HUES48 (cell line): Measurements from ENCODE around the gene LETM1.

Source experiments
- H3K27ac ChIP-seq: one replicate; pipeline ENCODE4 v1.7.0; 2013; ENCODE audit warnings: low read depth, low read length, inconsistent platforms
- H3K27me3 ChIP-seq: 2 replicates; pipeline ENCODE4 v1.6.1; 2013; ENCODE audit warnings: mild to moderate bottlenecking, low read length; ENCODE audit not compliant: control insufficient read depth, insufficient read depth
- H3K36me3 ChIP-seq: 2 replicates; pipeline ENCODE4 v1.6.1; 2013; ENCODE audit warnings: low read length; ENCODE audit not compliant: control insufficient read depth, insufficient read depth
- H3K4me1 ChIP-seq: 2 replicates; pipeline ENCODE4 v1.6.1; 2013; ENCODE audit warnings: mild to moderate bottlenecking, low read length; ENCODE audit not compliant: control insufficient read depth, insufficient read depth
- H3K4me3 ChIP-seq: 2 replicates; pipeline ENCODE4 v1.5.1; 2013; ENCODE audit warnings: mild to moderate bottlenecking, low read depth, low read length
- H3K9ac ChIP-seq: 2 replicates; pipeline ENCODE4 v1.6.1; 2013; ENCODE audit warnings: mild to moderate bottlenecking, low read depth, low read length, moderate library complexity
- H3K9me3 ChIP-seq: 2 replicates; pipeline ENCODE4 v1.6.1; 2013; ENCODE audit warnings: low read length; ENCODE audit not compliant: control insufficient read depth, insufficient read depth

The LETM1 gene

DNA sequence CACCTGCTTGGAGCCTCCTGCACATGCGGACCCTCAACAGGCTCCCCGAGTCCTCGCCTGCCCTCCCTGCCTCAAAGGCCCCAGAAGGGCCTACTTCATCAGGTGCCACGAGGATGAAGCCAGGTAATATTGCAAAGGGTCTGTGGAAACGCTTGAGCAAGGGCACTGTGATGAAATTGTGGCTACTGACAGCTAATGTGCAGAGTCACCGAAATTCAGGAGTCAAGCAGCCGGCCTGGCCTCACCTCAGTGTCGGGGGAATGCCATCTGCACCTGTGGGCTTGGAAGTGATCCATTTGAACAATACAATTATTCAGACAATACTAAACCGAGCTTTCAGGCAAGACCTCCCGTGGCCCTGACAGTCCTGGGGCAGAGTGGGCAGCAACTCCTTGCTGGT, 66.0 kb downstream of the LETM1 start:
- Histone ChIP-seq H3K9me3 (no peaks in the 10 kb centered on the region), H3K27me3 (peaks cover 36% of the 10 kb centered on the region), H3K9ac (no peak overlapping the region), H3K36me3 (no peaks in the 10 kb centered on the region), H3K27ac (no peak overlapping the region), H3K4me3 (no peak overlapping the region), H3K4me1 (peaks cover 3% of the 10 kb centered on the region; the same call in 1 of the 2 replicates)

DNA sequence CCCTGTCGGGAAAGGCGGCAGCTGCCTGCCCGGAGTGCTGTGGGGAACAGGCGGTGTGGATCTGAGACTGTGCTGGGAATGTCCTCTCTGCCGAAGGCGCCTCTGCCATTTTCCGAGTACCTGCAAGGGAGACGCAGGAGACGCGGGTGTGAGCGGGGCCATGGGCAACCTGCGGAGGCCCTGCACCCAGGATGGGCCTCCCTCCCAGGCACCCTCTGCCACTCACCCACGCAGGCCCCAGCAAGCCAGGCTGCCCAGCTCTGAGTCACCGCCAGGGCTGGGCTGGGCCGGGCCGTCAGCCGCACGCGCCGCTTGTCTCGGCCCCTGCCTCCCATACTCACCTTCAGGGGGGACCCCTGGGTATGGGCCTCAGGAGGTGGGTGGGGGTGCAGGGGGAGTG, 66.4 kb downstream of the LETM1 start:
- Histone ChIP-seq H3K27me3 (peaks cover 34% of the 10 kb centered on the region), H3K4me3 (no peak overlapping the region), H3K36me3 (no peaks in the 10 kb centered on the region), H3K9ac (no peak overlapping the region), H3K9me3 (no peaks in the 10 kb centered on the region), H3K27ac (no peak overlapping the region), H3K4me1 (peaks cover 3% of the 10 kb centered on the region; the same call in 1 of the 2 replicates)

DNA sequence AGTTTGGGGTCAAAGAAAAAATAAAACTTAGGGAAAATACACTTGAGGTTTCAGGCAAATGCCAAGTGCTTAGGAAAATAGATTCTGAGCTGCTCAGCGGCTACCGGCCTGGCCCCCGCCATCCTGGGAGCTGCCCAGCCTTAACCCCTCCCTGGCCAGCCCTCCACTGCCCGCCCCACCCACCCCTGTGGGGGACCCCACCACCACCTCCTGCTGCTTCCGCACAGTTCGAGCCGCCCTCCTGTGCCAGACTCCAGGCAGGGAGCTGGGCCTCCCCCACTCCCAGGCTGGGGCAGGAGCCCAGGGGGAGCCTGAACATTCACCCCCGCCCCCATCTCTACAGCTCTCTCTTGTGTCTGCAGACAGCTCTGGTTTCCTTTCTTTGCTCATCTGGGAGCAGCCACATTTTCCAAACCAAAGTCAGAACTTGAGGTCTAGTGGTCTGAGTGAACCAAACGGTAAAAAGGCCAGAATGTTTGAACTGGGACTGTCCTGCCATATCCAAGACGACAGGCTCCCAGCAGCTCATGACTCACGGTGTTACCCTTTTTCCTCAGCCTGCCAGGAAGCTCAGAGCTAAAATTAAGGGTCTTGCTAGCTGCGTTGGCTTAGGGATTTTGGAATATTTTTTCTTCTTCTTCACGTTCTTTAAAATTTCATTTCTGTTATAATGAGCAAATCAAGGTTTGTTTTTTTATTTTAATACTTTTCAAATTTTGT, 67.5 kb downstream of the LETM1 start:
- H3K27me3 ChIP-seq = peaks cover 25% of the 10 kb centered on the region
- H3K36me3 ChIP-seq = no peaks in the 10 kb centered on the region
- peaks cover 3% of the 10 kb centered on the region; the same call in 1 of the 2 replicates for H3K4me1 ChIP-seq
- H3K27ac ChIP-seq = no peak overlapping the region
- H3K9me3 ChIP-seq = no peaks in the 10 kb centered on the region
- no peak overlapping the region for H3K4me3 ChIP-seq
- no peak overlapping the region for H3K9ac ChIP-seq

DNA sequence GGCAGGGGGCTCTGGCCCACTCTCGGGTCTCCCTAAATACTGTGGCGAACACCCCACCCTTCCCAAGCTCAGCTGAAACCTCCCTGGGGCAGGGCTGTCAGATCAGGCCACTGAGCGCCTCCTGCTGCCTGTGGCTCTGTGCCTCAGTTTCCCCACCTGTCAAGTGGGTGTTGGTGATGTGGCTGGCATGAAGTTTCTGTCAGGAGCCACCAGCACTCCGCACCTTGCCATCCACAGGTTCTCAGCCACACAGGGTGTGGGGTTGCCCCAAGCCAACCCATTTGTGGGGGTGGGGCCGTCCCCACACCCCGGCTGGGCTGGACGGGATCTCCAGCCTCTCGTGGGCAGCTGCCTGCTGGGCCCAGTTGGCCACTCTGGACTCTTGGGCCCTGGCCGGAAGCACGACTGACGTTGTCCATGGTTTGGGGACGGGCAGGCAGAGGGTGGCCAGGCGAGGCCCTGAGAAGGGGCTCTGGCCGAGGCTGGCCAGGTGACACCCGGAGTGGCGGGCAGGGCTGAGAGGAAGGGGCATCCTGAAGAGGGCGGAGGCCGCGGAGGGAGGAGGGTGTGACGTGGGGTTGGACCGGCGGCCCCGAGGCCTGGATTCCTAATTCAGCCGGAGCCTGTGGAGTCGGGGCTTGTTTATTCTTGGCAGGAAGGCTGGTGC, 68.4 kb downstream of the LETM1 start:
- H3K27me3 ChIP-seq = peaks cover 23% of the 10 kb centered on the region
- no peak overlapping the region for H3K27ac ChIP-seq

DNA sequence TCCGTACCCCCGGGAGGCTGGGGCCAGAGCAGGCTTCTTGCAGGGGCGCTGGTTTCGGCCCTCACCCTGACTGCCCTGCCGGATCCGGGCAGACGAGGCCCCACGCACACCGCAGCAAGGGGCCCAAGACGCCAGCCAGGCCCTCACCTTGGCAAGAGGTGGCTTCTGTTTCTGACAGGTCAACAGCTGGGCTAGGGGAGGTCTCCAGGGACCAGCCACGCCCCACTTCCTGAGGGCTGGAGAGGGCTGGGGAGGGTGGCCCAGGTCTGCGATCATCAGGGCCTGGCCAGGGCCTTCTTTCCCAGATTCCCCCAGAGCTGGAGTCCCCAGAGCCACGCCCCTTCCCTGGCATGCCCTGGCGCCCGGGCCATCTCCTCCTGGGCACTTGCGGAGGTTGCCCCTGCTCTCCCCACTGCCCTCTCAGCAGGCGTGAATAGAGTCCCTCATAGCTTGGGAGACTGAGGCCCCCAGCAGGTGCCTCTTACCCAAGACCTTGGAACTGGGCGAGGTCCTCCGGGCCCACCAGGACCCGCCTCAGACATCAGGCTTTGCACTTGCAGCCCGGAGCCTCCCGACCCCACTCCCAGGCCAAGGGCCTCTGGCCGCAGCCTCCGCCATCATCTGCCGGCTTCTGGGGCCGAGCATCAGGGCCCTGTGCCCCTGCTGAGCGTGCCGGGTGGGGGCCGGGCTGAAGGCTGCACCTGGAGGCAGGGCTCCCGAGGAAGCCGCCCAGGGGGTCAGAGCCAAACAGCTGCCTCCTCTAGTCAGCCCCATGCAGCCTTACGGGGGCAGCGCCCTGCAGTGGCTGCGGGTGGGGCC, 69.2 kb downstream of the LETM1 start:
- Histone ChIP-seq H3K4me1 (no peaks in the 10 kb centered on the region), H3K9ac (no peak overlapping the region), H3K36me3 (no peaks in the 10 kb centered on the region), H3K4me3 (no peak overlapping the region), H3K9me3 (no peaks in the 10 kb centered on the region), H3K27ac (no peak overlapping the region), H3K27me3 (peaks cover 15% of the 10 kb centered on the region)

More for the DNA sequence above, 68.4 kb downstream of the LETM1 start:
- Histone ChIP-seq H3K36me3 (no peaks in the 10 kb centered on the region), H3K9me3 (no peaks in the 10 kb centered on the region), H3K4me1 (peaks cover 2% of the 10 kb centered on the region; the same call in 1 of the 2 replicates), H3K9ac (no peak overlapping the region), H3K4me3 (no peak overlapping the region)

DNA sequence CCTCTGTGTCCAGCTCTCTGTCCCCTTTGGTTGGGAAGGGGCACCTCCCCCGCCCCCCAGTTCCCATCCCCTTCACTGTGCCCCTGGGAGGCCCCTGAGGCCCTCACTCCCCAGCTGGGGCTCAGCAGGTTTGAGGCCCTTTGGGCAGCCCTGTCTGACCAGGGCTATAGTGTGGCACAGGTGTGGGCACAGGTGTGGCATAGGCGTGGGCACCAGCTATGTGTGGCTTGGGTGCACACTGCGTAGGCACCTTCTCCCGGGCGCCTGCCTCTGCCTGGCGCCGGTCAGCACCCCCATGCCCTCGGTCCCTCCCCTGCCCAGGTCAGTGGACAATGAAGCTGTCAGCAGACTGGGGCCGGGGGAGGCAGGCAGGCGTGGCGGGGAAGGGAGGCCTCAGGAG, 70.4 kb downstream of the LETM1 start:
- Histone ChIP-seq H3K4me1 (no peaks in the 10 kb centered on the region), H3K27ac (no peak overlapping the region), H3K9me3 (no peaks in the 10 kb centered on the region), H3K36me3 (no peaks in the 10 kb centered on the region), H3K27me3 (peaks cover 3% of the 10 kb centered on the region), H3K4me3 (no peak overlapping the region), H3K9ac (no peak overlapping the region)

DNA sequence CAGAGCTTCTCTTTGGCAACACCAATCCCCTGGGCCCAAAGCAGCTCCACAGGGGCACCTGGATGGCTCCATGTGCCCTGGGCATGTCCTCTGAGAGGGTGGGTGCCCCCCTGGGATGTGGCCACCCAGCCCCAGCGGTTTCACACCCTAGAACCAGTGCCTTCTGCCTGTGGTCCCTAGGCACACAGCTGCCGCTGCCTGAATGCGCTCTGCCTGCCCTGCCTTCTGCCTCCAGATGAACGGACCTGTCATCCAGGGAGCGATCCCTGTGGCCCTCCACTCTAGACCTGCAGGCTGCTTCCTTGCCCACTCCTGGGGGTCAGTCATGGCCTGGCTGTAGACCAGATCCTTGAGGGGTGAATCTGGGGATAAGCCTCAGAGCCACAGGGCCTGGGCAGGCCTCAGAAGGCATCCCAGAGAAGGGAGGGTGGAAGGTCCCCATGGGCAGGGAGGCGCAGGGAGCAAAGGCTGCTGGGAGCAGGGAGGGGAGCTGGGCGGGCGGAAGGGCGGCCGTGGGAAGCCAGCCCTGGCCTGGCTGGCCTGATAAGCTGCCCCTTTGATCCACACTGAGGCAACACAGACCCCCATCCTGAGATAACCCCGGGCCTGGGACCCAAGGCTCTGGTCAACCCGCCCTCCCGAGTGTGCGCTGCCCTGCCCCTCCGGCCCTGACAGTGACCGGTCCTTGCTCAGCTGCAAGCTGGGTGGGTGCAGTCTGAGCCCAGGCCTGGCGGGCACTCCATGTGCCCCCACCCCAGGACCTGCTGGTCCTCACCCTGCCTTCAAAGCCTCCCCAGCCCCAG, 71.0 kb downstream of the LETM1 start:
- Histone ChIP-seq H3K9me3 (no peaks in the 10 kb centered on the region), H3K9ac (no peak overlapping the region), H3K4me3 (no peak overlapping the region), H3K4me1 (no peaks in the 10 kb centered on the region), H3K36me3 (no peaks in the 10 kb centered on the region), H3K27me3 (no peaks in the 10 kb centered on the region; the same call in 1 of the 2 replicates), H3K27ac (no peak overlapping the region)

DNA sequence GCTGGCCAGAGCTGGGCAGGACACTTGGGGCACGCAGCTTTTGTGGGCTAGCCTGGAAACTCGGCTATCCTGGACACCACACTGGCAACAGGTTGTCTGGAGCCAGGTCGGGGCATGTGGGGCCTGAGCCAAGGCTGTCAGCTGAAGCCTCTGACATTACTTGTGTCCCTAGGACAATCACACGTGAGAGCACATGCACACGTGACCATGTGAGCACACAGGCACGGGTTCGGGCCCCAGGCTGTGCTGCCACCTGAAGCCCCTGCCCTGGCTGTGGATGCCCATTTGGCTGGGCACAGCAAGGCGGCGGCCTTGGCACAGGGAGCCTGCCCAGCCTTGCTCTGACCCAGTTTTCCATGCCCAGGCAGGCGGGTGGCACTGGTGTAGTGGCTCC, 71.6 kb downstream of the LETM1 start:
- Histone ChIP-seq H3K4me1 (peaks cover 4% of the 10 kb centered on the region; the same call in 1 of the 2 replicates), H3K27ac (no peak overlapping the region)

DNA sequence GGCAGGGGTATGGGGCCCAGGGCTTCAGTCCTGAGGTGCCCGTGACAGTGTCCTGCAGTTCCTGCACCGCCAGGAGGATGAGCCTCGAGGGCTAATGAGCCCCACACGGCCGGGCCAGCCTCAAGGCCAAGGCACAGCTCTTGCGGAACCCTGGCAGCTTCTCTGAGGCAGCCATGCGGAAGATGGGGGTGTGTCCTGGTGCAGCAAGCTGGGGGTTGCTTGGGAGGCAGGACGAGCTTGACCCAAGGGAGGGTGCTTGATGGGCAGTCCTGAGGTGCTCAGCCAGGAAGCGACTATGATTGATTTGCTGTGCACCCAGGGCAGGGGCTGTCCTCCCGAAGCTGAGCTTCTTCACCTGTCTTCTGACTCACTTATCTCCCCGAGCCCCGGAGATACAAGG, 72.0 kb downstream of the LETM1 start:
- H3K36me3 ChIP-seq = no peaks in the 10 kb centered on the region
- no peak overlapping the region for H3K9ac ChIP-seq
- no peak overlapping the region for H3K4me3 ChIP-seq
- peaks cover 5% of the 10 kb centered on the region; the same call in 1 of the 2 replicates for H3K4me1 ChIP-seq
- no peak overlapping the region for H3K27ac ChIP-seq
- no peaks in the 10 kb centered on the region; the same call in 1 of the 2 replicates for H3K27me3 ChIP-seq
- no peaks in the 10 kb centered on the region for H3K9me3 ChIP-seq

More for the DNA sequence above, 71.6 kb downstream of the LETM1 start:
- no peak overlapping the region for H3K9ac ChIP-seq
- no peak overlapping the region for H3K4me3 ChIP-seq
- H3K9me3 ChIP-seq = no peaks in the 10 kb centered on the region
- no peaks in the 10 kb centered on the region; the same call in 1 of the 2 replicates for H3K27me3 ChIP-seq
- H3K36me3 ChIP-seq = no peaks in the 10 kb centered on the region

DNA sequence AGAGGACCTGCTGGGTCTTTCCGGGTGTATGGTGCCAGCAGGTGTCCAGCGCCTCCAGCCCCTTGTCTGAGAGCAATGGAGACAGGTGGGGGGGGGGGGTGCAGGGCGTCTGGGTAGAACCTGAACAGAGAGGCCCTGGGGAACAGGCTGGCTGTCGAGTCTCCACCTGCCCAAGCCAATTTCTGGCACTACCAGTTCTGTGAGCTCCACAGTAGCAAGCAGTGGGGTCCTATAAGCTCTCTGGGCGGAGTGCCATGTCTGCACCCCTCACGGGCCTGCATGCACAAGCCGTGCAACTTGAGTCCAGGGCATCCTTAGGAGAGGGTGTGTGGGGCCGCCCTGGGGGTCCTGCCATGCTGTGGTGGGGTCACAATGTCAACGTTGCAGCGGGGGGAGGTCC, 72.9 kb downstream of the LETM1 start:
- no peaks in the 10 kb centered on the region for H3K27me3 ChIP-seq
- H3K4me3 ChIP-seq = no peak overlapping the region
- no peak overlapping the region for H3K27ac ChIP-seq
- H3K9me3 ChIP-seq = no peaks in the 10 kb centered on the region
- no peak overlapping the region for H3K9ac ChIP-seq
- H3K4me1 ChIP-seq = peaks cover 12% of the 10 kb centered on the region
- no peaks in the 10 kb centered on the region for H3K36me3 ChIP-seq
